Liver (tissue), 3 donors: ENCODE measurements around the gene AGFG1.

Experiments used
- EGR1 ChIP-seq, 2 donors: IDR thresholded peaks; 2 replicates each; pipeline ENCODE4 v1.6.1; 2016 to 2018; ENCODE audit warnings: antibody characterized with exemption in 2 of 2, low read depth in 2 of 2
- GABPA ChIP-seq, 2 donors: IDR thresholded peaks in 1 of 2; conservative IDR thresholded peaks in 1 of 2; 2 replicates each; pipeline ENCODE4 v1.6.1; 2016; ENCODE audit warnings: antibody characterized with exemption in 2 of 2, mild to moderate bottlenecking in 1 of 2, moderate library complexity in 1 of 2
- HNF4G ChIP-seq: IDR thresholded peaks from 2 replicates; pipeline ENCODE4 v1.6.1; 2016; ENCODE audit warnings: antibody characterized with exemption
- JUND ChIP-seq, 2 donors: IDR thresholded peaks; 2 replicates each; pipeline ENCODE4 v1.6.1; 2016; ENCODE audit warnings: antibody characterized with exemption in 2 of 2
- RAD21 ChIP-seq, 2 donors: IDR thresholded peaks; 2 replicates each; pipeline ENCODE4 v1.6.1; 2016; ENCODE audit warnings: antibody characterized with exemption in 2 of 2, mild to moderate bottlenecking in 2 of 2
- SP1 ChIP-seq: IDR thresholded peaks from 2 replicates; pipeline ENCODE4 v1.6.1; 2018; ENCODE audit warnings: antibody characterized with exemption, mild to moderate bottlenecking
- TAF1 ChIP-seq: conservative IDR thresholded peaks from 2 replicates; pipeline ENCODE4 v1.6.1; 2016; ENCODE audit warnings: antibody characterized with exemption, mild to moderate bottlenecking
- YY1 ChIP-seq: IDR thresholded peaks from 2 replicates; pipeline ENCODE4 v1.6.1; 2016; ENCODE audit warnings: antibody characterized with exemption, mild to moderate bottlenecking
- TF ChIP-seq, protein P1 (sequence below): fragments of 150-350 bp; IDR thresholded peaks from 2 replicates; pipeline ENCODE4 v1.5.1; 2017; ENCODE audit warnings: improper control_type of control experiment, low read depth, low read length; ENCODE audit not compliant: missing input control
- TF ChIP-seq, protein P2 (sequence below): IDR thresholded peaks from 2 replicates; pipeline ENCODE4 v1.6.1; 2016; ENCODE audit warnings: antibody characterized with exemption
- TF ChIP-seq, protein P3 (sequence below): IDR thresholded peaks from 2 replicates; pipeline ENCODE4 v1.6.1; 2016; ENCODE audit warnings: antibody characterized with exemption
- TF ChIP-seq, protein P4 (sequence below): IDR thresholded peaks from 2 replicates; pipeline ENCODE4 v1.6.1; 2016; ENCODE audit warnings: antibody characterized with exemption, mild to moderate bottlenecking
- TF ChIP-seq, protein P5 (sequence below): IDR thresholded peaks from 2 replicates; pipeline ENCODE4 v1.6.1; 2016; ENCODE audit warnings: antibody characterized with exemption
- donor health status: healthy.
- donor health status: healthy.

DNA sequence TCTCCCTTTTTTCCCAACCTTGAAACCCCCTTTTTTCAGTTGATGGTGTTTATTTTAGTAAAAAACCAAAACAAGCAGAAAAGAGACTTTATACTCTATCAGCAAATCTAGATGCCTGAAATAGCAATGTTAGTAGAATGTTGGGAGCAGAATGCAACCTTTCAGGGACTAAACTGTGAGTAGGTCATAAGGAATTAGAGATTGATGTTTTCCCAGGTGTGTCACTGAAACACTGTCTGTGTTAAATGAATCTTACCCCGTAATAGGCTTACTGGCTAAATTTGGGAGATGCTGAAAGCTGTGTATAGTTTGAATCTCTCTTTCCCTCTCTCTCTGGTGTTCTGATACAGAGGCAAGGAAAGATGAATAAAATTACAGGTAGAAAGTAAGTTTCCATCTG is 43.8 kb downstream of the AGFG1 start:
- TF ChIP-seq, protein P1, sequence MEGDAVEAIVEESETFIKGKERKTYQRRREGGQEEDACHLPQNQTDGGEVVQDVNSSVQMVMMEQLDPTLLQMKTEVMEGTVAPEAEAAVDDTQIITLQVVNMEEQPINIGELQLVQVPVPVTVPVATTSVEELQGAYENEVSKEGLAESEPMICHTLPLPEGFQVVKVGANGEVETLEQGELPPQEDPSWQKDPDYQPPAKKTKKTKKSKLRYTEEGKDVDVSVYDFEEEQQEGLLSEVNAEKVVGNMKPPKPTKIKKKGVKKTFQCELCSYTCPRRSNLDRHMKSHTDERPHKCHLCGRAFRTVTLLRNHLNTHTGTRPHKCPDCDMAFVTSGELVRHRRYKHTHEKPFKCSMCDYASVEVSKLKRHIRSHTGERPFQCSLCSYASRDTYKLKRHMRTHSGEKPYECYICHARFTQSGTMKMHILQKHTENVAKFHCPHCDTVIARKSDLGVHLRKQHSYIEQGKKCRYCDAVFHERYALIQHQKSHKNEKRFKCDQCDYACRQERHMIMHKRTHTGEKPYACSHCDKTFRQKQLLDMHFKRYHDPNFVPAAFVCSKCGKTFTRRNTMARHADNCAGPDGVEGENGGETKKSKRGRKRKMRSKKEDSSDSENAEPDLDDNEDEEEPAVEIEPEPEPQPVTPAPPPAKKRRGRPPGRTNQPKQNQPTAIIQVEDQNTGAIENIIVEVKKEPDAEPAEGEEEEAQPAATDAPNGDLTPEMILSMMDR = no peak
- TF ChIP-seq GABPA (IDR thresholded peaks at IDR 0.05 in 1 of 2, conservative IDR thresholded peaks at IDR 0.05 in 1 of 2) = no peak
- no peak for TF ChIP-seq JUND (IDR thresholded peaks at IDR 0.05)
- TF ChIP-seq, protein P2, sequence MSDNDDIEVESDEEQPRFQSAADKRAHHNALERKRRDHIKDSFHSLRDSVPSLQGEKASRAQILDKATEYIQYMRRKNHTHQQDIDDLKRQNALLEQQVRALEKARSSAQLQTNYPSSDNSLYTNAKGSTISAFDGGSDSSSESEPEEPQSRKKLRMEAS = no peak
- TF ChIP-seq, protein P3, sequence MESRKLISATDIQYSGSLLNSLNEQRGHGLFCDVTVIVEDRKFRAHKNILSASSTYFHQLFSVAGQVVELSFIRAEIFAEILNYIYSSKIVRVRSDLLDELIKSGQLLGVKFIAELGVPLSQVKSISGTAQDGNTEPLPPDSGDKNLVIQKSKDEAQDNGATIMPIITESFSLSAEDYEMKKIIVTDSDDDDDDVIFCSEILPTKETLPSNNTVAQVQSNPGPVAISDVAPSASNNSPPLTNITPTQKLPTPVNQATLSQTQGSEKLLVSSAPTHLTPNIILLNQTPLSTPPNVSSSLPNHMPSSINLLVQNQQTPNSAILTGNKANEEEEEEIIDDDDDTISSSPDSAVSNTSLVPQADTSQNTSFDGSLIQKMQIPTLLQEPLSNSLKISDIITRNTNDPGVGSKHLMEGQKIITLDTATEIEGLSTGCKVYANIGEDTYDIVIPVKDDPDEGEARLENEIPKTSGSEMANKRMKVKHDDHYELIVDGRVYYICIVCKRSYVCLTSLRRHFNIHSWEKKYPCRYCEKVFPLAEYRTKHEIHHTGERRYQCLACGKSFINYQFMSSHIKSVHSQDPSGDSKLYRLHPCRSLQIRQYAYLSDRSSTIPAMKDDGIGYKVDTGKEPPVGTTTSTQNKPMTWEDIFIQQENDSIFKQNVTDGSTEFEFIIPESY = no peak
- TF ChIP-seq TAF1 = no peak
- TF ChIP-seq RAD21 (IDR thresholded peaks at IDR 0.05) = no peak
- TF ChIP-seq EGR1 (IDR thresholded peaks at IDR 0.05; ENCODE audit: low read depth in 2 of 2) = no peak
- no peak for TF ChIP-seq SP1
- TF ChIP-seq YY1 = no peak
- TF ChIP-seq, protein P4, sequence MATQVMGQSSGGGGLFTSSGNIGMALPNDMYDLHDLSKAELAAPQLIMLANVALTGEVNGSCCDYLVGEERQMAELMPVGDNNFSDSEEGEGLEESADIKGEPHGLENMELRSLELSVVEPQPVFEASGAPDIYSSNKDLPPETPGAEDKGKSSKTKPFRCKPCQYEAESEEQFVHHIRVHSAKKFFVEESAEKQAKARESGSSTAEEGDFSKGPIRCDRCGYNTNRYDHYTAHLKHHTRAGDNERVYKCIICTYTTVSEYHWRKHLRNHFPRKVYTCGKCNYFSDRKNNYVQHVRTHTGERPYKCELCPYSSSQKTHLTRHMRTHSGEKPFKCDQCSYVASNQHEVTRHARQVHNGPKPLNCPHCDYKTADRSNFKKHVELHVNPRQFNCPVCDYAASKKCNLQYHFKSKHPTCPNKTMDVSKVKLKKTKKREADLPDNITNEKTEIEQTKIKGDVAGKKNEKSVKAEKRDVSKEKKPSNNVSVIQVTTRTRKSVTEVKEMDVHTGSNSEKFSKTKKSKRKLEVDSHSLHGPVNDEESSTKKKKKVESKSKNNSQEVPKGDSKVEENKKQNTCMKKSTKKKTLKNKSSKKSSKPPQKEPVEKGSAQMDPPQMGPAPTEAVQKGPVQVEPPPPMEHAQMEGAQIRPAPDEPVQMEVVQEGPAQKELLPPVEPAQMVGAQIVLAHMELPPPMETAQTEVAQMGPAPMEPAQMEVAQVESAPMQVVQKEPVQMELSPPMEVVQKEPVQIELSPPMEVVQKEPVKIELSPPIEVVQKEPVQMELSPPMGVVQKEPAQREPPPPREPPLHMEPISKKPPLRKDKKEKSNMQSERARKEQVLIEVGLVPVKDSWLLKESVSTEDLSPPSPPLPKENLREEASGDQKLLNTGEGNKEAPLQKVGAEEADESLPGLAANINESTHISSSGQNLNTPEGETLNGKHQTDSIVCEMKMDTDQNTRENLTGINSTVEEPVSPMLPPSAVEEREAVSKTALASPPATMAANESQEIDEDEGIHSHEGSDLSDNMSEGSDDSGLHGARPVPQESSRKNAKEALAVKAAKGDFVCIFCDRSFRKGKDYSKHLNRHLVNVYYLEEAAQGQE = no peak
- TF ChIP-seq, protein P5, sequence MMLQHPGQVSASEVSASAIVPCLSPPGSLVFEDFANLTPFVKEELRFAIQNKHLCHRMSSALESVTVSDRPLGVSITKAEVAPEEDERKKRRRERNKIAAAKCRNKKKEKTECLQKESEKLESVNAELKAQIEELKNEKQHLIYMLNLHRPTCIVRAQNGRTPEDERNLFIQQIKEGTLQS = no peak
- TF ChIP-seq HNF4G = no peak
